GM21367 (cell line): ENCODE measurements around the gene SNED1.

Experiments
- ATAC-seq: cut with Tn5 transposase; IDR thresholded peaks from one replicate; pipeline ENCODE4 v1.9.1; 2021; ENCODE audit not compliant: unreplicated experiment

SNED1 gene

DNA sequence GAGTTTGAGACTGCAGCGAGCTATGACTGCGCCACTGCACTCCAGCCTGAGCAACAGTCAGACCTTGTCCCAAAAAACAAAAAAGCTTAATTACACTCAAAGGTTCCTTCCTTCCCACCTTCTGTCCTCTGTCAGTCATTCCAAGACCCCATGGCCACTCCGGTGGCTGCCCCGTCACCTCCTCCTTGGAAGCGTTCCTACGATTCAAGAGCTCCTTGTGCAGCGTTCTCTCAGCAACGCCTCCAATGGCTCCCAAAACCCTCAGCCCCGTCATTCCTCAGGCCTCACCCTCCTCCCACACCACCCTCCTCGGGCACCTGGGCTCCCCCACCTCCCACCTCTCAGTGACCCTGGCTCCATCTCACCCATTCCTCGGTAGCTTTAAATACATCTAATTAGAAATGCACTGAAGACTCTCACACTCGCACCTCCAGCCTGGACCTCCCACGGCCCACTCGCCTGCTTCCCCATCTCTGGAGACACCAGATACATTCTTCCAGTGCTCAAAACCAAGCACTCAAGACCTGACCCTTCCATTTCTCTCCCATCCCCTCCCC is 142.9 kb downstream of the SNED1 start:
- ATAC-seq: no peak

DNA sequence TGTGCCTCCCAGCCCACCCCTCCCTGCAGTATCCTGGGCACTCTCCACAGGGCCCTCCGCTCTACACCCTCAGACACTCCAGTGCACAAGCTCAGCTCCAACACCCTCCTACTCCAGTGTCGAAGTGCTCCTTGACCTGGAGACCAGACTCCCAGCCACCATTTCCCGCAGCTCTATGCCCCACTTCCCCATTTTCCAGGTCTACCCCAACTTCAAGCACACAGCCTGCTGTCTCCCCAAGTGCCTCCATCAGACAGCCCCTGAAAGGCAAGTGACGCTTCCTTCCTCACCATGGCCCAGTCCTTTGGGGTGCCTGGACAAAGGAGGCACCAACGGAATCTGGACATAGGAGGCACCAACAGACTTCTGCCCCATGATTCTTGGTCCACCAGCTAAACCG is 143.6 kb downstream of the SNED1 start:
- no peak for ATAC-seq

- no peak for ATAC-seq
Measured at GRCh38 chr2:241142593-241142992, 144.2 kb downstream of the SNED1 start.
